NCI-H1092 (cell line): ENCODE data around the gene UMODL1.
"Not testable (repeated sequence)": the region's sequence is repeated elsewhere in the genome, so short reads cannot be mapped to it uniquely, and the experiment has no call there.

Experiments used
- DNase-seq: peaks from one replicate; lab custom pipeline; 2025; lab: John Stamatoyannopoulos, UW

Gene UMODL1

GRCh38 chr21:42060166-42060565 lies 11.0 kb upstream of the UMODL1 start:
- no peak for DNase-seq

- DNase-seq = no peak
Measured at GRCh38 chr21:42061195-42061985, 9.7 kb upstream of the UMODL1 start.

DNA sequence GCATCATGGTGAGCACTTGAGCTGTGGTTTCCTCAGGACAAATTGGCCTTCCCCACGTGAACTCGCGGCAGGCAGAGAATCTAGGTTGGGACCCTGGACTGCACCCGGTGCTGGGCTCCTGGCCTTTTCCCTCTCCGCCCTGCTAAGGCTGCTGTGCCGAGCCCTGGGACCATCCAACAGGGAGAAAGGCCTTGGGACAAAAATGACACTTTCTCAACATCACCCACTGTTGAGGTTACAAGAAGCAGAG lies 9.2 kb upstream of the UMODL1 start:
- no peak for DNase-seq

GRCh38 chr21:42062236-42063022 lies 8.7 kb upstream of the UMODL1 start:
- peak; percentile 13 for DNase-seq

- DNase-seq = peak; percentile 76
Measured at GRCh38 chr21:42063191-42063570, 7.9 kb upstream of the UMODL1 start.

DNA sequence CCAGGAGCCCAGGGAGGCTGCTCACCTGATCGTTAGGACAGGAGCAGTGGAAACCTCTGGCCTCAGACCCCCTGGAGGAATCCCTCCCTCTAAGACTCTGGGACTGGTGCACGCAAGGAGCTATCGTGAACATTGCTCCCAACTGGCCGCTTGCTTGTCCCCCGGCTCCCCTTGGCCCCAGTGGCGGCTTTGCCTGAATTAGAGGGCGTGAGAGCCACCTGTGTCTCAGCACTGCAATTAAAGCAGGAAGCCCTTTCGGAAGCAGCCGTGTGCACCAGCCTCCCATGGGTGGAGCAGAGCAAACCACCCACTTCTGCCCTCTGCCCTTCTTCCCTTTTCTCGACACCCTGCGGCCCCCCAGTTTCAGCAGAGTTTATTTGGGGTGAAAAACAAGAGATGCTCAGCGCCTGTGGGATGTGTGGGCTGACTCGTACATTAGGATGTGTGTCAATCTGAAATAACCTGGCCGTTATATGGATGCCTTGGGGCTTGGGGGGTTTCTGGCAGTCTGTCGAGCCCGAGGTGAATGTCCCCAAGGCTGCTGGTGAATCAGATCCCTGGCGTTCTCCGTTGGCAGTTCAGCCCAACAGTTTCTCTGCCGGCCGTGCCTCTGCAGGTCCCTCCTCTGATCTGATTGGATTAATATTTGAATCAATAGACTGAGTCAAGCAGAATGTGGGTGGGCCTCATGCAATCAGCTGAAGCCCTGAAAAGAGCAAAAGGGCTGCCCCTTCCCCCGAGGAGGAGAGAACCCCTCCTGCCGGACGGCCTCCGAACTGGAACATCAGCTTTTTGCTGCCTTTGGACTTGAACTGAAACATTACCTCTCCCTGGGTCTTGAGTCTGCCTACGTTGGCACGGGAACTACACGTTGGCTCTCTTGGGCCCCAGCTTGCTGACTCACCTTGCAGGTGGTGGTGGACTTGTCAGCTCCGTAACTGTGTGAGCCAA lies 7.3 kb upstream of the UMODL1 start:
- no peak for DNase-seq

- no peak for DNase-seq
Measured at GRCh38 chr21:42066521-42066920, 4.6 kb upstream of the UMODL1 start.

GRCh38 chr21:42067531-42068255 lies 3.4 kb upstream of the UMODL1 start:
- no peak for DNase-seq

- no peak for DNase-seq
Measured at GRCh38 chr21:42068256-42068545, 2.9 kb upstream of the UMODL1 start.

DNA sequence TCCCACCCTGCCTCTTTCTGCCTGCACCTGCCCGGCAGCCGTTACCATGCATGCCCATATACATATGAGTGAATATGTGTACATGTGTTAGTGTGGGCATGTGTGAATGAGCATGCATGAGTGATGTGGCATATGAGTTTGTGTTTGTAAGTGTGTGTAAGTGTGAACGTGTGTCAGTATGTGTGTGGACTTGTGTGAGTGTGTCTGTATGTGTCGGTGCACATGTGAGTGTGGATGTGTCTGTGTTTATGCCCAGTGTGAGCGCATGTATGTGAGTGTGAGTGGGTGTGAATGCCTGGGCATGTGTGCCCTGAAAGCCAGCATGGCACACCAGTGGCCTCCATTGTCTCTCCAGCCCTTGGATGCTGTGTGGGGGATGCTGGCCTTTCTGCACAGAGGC lies 2.5 kb upstream of the UMODL1 start:
- no peak for DNase-seq

- DNase-seq = no peak
Measured at GRCh38 chr21:42069327-42069726, 1.8 kb upstream of the UMODL1 start.

- no peak for DNase-seq
Measured at GRCh38 chr21:42069843-42070242, 1.3 kb upstream of the UMODL1 start.

- DNase-seq = no peak
Measured at GRCh38 chr21:42073145-42074099, 2.3 kb downstream of the UMODL1 start.

DNA sequence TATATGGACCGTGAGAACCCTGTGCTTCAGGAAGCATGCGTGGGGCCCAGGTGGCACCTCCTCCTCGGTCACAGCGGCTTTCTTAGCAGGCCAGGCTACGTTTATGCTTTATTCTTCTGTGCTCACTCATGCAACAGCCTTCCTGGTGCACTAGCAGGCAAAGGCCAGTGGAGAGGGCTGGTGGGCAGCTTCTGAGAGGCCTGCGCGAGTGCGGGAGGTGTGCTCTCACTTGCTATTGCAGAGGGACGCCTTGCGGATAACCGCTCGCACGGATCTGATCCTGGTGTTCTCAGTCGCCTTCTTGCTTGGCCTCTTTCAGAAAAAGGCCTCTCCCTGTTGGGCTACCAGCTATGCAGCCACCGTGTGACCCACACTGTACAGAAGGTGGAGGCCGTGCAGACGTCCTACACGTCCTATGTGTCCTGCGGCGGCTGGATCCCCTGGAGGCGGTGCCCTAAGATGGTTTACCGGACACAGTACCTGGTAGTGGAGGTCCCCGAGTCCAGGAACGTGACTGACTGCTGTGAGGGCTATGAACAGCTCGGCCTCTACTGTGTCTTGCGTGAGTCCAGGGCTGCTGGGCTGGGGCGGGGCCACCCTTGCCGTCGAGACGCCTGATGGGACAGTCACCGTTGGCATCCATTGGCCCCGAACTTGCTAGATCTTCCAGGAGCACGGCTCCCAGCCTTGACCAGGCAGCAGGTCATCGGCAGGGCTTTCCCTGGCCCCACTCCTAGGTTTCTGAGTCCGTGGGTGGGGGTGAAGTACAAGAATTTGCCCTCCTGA lies 4.8 kb downstream of the UMODL1 start:
- DNase-seq = no peak

GRCh38 chr21:42077685-42078238 lies 6.6 kb downstream of the UMODL1 start:
- not testable (repeated sequence) for DNase-seq

DNA sequence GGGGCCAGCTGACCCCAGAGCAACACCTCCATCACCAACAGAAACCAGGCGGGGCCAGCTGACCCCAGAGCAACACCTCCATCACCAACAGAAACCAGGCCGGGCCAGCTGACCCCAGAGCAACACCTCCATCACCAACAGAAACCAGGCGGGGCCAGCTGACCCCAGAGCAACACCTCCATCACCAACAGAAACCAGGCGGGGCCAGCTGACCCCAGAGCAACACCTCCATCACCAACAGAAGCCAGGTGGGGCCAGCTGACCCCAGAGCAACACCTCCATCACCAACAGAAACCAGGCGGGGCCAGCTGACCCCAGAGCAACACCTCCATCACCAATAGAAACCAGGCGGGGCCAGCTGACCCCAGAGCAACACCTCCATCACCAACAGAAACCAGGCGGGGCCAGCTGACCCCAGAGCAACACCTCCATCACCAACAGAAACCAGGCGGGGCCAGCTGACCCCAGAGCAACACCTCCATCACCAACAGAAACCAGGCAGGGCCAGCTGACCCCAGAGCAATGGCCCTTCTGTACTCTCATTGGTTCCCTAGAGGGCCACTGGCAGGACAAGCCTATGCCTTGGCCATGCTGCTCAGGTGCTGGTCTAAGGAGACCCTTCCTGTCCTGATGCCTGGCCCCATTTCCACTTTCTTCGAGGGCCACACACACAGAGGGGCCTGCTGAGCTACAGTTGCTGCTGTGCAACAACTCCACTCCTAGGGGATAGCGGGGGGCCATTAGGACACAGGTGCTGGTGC lies 7.3 kb downstream of the UMODL1 start:
- not testable (repeated sequence) for DNase-seq

GRCh38 chr21:42079008-42079938 lies 8.2 kb downstream of the UMODL1 start:
- DNase-seq = no peak
